GM11168 (cell line): ENCODE results near the gene MTERF4.

Experiments used
- in situ Hi-C: fragments of 300-500 bp; cut with MboI; formaldehyde crosslinking; loops from one replicate; pipeline ENCODE4 v1.12.0; 2022; ENCODE audit warnings: low sequenced_read_pairs; ENCODE audit not compliant: unreplicated experiment

MTERF4 gene

GRCh38 chr2:241135737-241136136 is 33.6 kb upstream of the MTERF4 start:
- in situ Hi-C loops = no loop called here

- in situ Hi-C loops = no loop called here
Measured at GRCh38 chr2:241134711-241135110, 32.6 kb upstream of the MTERF4 start.

GRCh38 chr2:241133436-241133820 is 31.3 kb upstream of the MTERF4 start:
- in situ Hi-C loops = no loop called here

- in situ Hi-C loops = no loop called here
Measured at GRCh38 chr2:241132538-241133435, 30.7 kb upstream of the MTERF4 start.

GRCh38 chr2:241131531-241131930 is 29.4 kb upstream of the MTERF4 start:
- in situ Hi-C loops = no loop called here

GRCh38 chr2:241130316-241130715 is 28.2 kb upstream of the MTERF4 start:
- in situ Hi-C loops = no loop called here

- in situ Hi-C loops = no loop called here
Measured at GRCh38 chr2:241129086-241129871, 27.2 kb upstream of the MTERF4 start.

- in situ Hi-C loops = no loop called here
Measured at GRCh38 chr2:241128266-241128665, 26.2 kb upstream of the MTERF4 start.

- in situ Hi-C loops = no loop called here
Measured at GRCh38 chr2:241126771-241127202, 24.7 kb upstream of the MTERF4 start.

GRCh38 chr2:241126201-241126611 is 24.1 kb upstream of the MTERF4 start:
- in situ Hi-C loops = no loop called here

- in situ Hi-C loops = no loop called here
Measured at GRCh38 chr2:241125626-241126025, 23.5 kb upstream of the MTERF4 start.

GRCh38 chr2:241123816-241124536 is 21.9 kb upstream of the MTERF4 start:
- in situ Hi-C loops = no loop called here

- in situ Hi-C loops = no loop called here
Measured at GRCh38 chr2:241122376-241123002, 20.4 kb upstream of the MTERF4 start.

- in situ Hi-C loops = no loop called here
Measured at GRCh38 chr2:241121008-241121407, 18.9 kb upstream of the MTERF4 start.

GRCh38 chr2:241120440-241120839 is 18.4 kb upstream of the MTERF4 start:
- in situ Hi-C loops = no loop called here

- in situ Hi-C loops = no loop called here
Measured at GRCh38 chr2:241118737-241119505, 16.8 kb upstream of the MTERF4 start.

- in situ Hi-C loops = no loop called here
Measured at GRCh38 chr2:241116606-241117560, 14.8 kb upstream of the MTERF4 start.

- in situ Hi-C loops = no loop called here
Measured at GRCh38 chr2:241115361-241115760, 13.3 kb upstream of the MTERF4 start.
